Coronary artery (tissue), 2 donors: ENCODE results near the gene RAB15.

Source experiments
- DNase-seq: peaks from one replicate; pipeline ENCODE4 v3.0.0-alpha.2; 2017; ENCODE audit warnings: low spot score
- H3K27ac ChIP-seq, 2 donors: fragments of 200-600 bp; sonication (generic); one replicate each; pipeline ENCODE4 v1.5.1; 2016 to 2019
- H3K4me3 ChIP-seq: fragments of 200-600 bp; sonication (generic); 2 replicates; pipeline ENCODE4 v1.5.1; 2016; ENCODE audit warnings: mild to moderate bottlenecking, moderate library complexity
- TF ChIP-seq, protein P1 (sequence below): fragments of 200-600 bp; sonication (generic); IDR thresholded peaks from one replicate; pipeline ENCODE4 v1.5.1; 2019; ENCODE audit warnings: antibody characterized with exemption

RAB15 gene

DNA sequence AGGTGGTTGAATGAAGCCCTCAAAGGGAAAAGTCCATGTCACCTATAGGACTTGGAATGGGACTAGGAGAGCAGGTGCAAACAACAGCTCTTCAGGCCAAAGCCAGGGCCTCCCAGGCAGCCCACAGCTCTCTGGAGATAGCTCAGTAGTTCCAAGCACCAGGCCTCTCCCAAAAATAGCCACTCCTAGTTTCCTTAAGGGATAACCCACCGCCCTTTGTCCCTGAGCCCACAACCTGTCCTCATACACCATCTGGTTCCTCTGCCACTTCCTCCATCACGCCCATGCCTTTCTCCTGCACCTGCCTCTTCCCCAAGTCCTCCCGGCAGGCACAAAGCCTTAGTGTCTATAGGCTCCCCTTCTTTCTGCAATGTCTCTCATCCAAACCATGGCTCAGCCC, 2.1 kb downstream of the RAB15 start:
- H3K27ac ChIP-seq, result no peak overlapping the region
- DNase-seq, result no peak
- no peak overlapping the region for H3K4me3 ChIP-seq
- TF ChIP-seq, protein P1, sequence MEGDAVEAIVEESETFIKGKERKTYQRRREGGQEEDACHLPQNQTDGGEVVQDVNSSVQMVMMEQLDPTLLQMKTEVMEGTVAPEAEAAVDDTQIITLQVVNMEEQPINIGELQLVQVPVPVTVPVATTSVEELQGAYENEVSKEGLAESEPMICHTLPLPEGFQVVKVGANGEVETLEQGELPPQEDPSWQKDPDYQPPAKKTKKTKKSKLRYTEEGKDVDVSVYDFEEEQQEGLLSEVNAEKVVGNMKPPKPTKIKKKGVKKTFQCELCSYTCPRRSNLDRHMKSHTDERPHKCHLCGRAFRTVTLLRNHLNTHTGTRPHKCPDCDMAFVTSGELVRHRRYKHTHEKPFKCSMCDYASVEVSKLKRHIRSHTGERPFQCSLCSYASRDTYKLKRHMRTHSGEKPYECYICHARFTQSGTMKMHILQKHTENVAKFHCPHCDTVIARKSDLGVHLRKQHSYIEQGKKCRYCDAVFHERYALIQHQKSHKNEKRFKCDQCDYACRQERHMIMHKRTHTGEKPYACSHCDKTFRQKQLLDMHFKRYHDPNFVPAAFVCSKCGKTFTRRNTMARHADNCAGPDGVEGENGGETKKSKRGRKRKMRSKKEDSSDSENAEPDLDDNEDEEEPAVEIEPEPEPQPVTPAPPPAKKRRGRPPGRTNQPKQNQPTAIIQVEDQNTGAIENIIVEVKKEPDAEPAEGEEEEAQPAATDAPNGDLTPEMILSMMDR, result no peak

DNA sequence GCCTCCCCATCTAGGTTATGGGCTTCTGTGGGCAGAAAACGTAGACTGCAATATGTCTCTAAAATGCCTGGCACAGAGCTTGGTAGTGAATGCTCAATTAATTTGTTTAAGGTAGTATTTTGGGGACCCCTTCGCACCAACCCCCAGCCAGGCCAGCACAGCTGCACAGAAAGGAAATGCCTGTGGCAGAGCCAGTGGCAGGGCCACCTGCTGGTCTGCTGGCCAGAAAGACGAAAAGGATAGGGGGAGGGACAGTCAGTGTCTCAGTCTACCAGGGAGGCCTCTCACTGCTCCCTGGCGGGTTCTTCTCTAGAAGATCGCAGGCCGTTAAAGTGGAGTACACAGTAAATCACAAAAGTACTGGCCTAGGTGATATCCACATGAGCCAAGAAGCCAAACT, 3.5 kb downstream of the RAB15 start:
- TF ChIP-seq, protein P1, result no peak

DNA sequence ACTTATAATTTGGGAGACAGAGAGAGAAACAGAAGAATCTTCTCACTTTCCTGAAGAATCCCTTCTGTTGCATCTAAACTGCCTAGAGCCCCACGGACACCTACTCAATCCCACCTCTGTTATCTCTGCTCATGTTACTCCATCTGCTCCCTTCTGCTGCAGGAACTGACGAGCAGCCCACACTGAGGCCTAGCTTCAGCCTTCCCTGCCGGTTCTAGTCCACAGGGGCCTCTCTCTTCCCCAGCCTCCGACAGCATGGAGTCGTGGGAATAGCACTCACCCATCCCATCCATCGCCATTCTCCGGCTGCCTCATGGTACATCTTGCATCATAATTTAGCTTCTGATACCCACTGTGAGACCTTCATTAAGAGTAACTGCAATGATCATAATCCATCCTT, 4.0 kb downstream of the RAB15 start:
- TF ChIP-seq, protein P1, result no peak
- no peak for DNase-seq

More for the DNA sequence above, 3.5 kb downstream of the RAB15 start:
- H3K4me3 ChIP-seq, result no peak overlapping the region
- H3K27ac ChIP-seq, result no peak overlapping the region
- DNase-seq, result no peak

DNA sequence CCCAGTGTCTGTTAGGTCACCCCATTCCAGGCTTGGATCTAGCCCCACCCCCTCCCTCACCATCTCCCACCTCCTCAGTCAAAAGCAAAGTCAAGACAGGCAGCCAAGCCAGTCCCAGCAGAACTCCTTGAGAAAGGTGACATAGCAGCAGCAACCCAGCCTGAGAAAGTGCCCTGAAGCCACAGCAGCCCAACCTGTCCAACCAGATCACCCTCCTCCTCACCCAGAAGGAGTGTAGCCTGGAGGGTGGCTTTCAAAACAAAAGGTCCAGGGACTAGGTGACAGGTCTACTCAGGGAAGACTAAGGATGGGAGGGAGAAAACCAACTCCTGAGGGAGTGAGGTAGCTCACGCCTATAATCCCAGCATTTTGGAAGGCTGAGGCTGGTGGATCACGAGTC, 5.2 kb downstream of the RAB15 start:
- TF ChIP-seq, protein P1, result no peak
- Histone ChIP-seq H3K4me3 (no peak overlapping the region), H3K27ac (no peak overlapping the region)
- DNase-seq, result no peak

More for the DNA sequence above, 4.0 kb downstream of the RAB15 start:
- no peak overlapping the region for H3K27ac ChIP-seq
- no peak overlapping the region for H3K4me3 ChIP-seq

DNA sequence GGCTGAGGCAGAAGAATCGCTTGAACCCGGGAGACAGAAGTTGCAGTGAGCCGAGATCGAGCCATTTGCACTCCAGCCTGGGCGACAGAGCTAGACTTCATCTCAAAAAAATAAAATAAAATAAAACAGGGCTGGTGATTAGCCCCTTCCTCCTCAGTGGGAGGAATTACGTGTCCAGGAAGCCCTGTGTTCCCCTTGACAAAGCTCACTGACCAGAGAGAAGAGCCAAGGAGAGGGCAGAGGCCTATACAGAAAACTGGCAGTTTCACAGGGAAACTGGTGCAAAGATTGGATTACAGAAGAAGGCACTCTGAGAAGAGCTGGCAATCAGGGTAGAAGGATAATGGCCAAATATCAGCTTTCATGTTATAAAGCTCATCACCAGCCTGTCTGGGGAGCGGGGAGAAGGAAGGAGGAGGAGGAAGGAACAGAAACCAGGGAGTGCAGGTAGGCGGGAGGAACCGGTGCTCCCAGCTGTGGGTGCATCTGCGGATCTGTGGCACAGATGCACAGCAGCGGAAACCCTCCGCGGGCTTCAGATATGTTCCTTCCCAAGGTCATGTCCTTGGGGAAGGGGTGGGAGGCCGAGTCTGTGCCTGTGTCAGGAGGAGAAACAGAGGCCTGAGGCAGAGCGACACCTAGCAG, 6.7 kb downstream of the RAB15 start:
- Histone ChIP-seq H3K4me3 (no peak overlapping the region), H3K27ac (no peak overlapping the region)
- TF ChIP-seq, protein P1, result no peak
- DNase-seq, result no peak

DNA sequence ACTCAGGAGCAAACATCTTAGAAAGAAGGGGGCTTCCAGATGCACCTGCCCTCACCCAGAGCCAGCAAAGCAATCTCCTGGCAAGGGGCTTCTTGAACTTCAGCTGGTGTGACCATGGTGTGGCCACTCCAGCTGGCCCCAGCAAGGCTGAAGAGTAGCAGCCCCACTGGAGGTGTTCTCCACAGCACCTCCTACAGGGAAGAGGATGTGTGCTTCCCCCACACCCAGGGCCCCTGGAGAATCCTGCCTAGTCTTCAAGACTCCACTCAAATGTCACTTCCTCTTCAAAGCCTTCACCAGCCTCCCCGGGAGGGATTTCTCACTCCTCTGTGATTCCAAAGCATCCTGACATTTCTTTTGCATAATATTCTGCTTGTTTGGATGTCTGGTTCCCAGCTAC, 8.5 kb downstream of the RAB15 start:
- TF ChIP-seq, protein P1, result no peak
- Histone ChIP-seq H3K27ac (no peak overlapping the region), H3K4me3 (no peak overlapping the region)
- DNase-seq, result no peak

DNA sequence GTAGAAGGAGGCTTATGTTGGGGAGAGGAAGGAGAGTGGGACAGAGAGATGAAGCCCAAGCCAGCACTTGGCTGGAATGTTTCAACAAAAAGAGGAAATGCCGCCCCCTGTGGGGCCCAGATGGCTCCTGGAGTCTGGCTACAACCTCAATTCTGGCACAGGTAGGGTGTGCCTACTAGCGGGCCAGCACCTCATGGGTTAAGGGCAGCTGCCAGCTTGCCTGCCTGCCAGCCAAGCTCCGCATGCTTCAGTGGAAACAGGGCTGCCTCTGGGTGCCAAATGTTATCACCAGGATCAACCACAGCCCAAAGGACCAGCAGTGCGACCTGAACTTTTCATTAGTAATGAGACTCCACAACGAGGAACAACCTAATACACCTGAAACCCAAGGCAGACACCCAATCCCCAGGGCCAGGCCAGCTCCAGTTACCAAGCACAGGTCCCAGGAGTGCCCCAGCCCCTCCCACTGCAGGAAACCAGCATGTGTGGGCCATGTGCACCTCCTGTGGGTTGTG, 11.3 kb downstream of the RAB15 start:
- TF ChIP-seq, protein P1, result no peak
- no peak for DNase-seq
- Histone ChIP-seq H3K27ac (no peak overlapping the region), H3K4me3 (no peak overlapping the region)
